CD4-positive, alpha-beta T cell (primary cell): ENCODE results near the gene GFI1B. TPM values are rescaled to one million over a fixed set of nuclear protein-coding genes. Genes with fewer than 3 reads are reported as not detected.

Experiments
- ATAC-seq: fragments of 200-7000 bp; cut with Tn5 transposase; one replicate; pipeline ENCODE4 v1.10.0; 2022; ENCODE audit warnings: mild to moderate bottlenecking; ENCODE audit not compliant: poor library complexity
- CTCF ChIA-PET: fragments of 350-600 bp; sonication (Branson Sonifier 250); formaldehyde crosslinking; loops from one replicate; lab custom pipeline; 2021; ENCODE audit warnings: antibody characterized with exemption, inconsistent platforms; lab: Charles Lee
- POLR2A ChIA-PET: fragments of 350-600 bp; sonication (Branson Sonifier 250); formaldehyde crosslinking; loops from one replicate; lab custom pipeline; 2021; ENCODE audit warnings: antibody characterized with exemption, inconsistent platforms; lab: Charles Lee
- DNase-seq, 14 experiments: peaks; one replicate each; pipeline ENCODE4 v3.0.0-alpha.2; 2013 to 2020; ENCODE audit warnings: mixed read lengths in 2 of 14
- H3K27ac ChIP-seq, 2 donors: one replicate each; pipeline versions ENCODE4 v1.5.1 to v1.7.0; 2013; ENCODE audit warnings: low read length in 2 of 2, low read depth in 1 of 2, mild to moderate bottlenecking in 1 of 2
- H3K27me3 ChIP-seq, 2 experiments: 1 replicate in 1 of 2; 2 replicates in 1 of 2; pipeline versions ENCODE4 v1.6.1 to v1.7.0; 2013; ENCODE audit warnings: low read length in 2 of 2, control low read depth in 1 of 2, mild to moderate bottlenecking in 1 of 2, moderate library complexity in 1 of 2; ENCODE audit not compliant: insufficient read depth in 2 of 2, control insufficient read depth in 1 of 2
- H3K36me3 ChIP-seq: one replicate; pipeline ENCODE4 v1.6.1; 2013; ENCODE audit warnings: low read length, control low read depth; ENCODE audit not compliant: insufficient read depth
- H3K4me1 ChIP-seq: one replicate; pipeline ENCODE4 v1.6.1; 2013; ENCODE audit warnings: low read length, control low read depth; ENCODE audit not compliant: insufficient read depth
- H3K4me3 ChIP-seq: one replicate; pipeline ENCODE4 v1.5.1; 2013; ENCODE audit warnings: mild to moderate bottlenecking, low read length, moderate library complexity
- H3K9me3 ChIP-seq, 2 experiments: 1 replicate in 1 of 2; 2 replicates in 1 of 2; pipeline versions ENCODE4 v1.6.1 to v1.7.0; 2013; ENCODE audit warnings: low read length in 2 of 2, mild to moderate bottlenecking in 2 of 2, control low read depth in 1 of 2, moderate library complexity in 1 of 2; ENCODE audit not compliant: control insufficient read depth in 1 of 2, insufficient read depth in 1 of 2
- H3K27ac Mint-ChIP-seq: one replicate; pipeline ENCODE4 v1.8.0; 2020; ENCODE audit warnings: mixed read lengths
- H3K27me3 Mint-ChIP-seq: one replicate; pipeline ENCODE4 v1.8.0; 2021; ENCODE audit warnings: mixed read lengths
- H3K36me3 Mint-ChIP-seq: one replicate; pipeline ENCODE4 v1.8.0; 2021; ENCODE audit warnings: low read depth, mixed read lengths
- H3K4me1 Mint-ChIP-seq: one replicate; pipeline ENCODE4 v1.8.0; 2021; ENCODE audit warnings: low read depth, mixed read lengths
- H3K4me3 Mint-ChIP-seq: one replicate; pipeline ENCODE4 v1.8.0; 2020; ENCODE audit warnings: mild to moderate bottlenecking, mixed read lengths
- H3K9me3 Mint-ChIP-seq: one replicate; pipeline ENCODE4 v1.8.0; 2020; ENCODE audit warnings: mixed read lengths
- intact Hi-C, 2 experiments: fragments of 100-400 bp; cut with DNase I in 1 of 2; cut with micrococcal nuclease in 1 of 2; formaldehyde crosslinking; loops; one replicate each; pipeline versions ENCODE4 v1.15.1 to v1.9.0; 2023 to 2025; cut with DNase I, micrococcal nuclease
- total RNA-seq, 174 experiments: library from RNA in 2 of 174; stranded (reverse) in 2 of 174; gene quantifications; one replicate each; pipeline ENCODE4 v1.2.3 and lab custom pipeline; 2021 to 2026
- TF ChIP-seq, protein P1 (sequence below): fragments of 200-600 bp; IDR thresholded peaks from one replicate; pipeline ENCODE4 v1.8.0; 2022; ENCODE audit warnings: antibody characterized with exemption, mild to moderate bottlenecking

The GFI1B gene
- total RNA-seq, 2 experiments from 2014 or later: 0.58 TPM; not detected in 1

DNA sequence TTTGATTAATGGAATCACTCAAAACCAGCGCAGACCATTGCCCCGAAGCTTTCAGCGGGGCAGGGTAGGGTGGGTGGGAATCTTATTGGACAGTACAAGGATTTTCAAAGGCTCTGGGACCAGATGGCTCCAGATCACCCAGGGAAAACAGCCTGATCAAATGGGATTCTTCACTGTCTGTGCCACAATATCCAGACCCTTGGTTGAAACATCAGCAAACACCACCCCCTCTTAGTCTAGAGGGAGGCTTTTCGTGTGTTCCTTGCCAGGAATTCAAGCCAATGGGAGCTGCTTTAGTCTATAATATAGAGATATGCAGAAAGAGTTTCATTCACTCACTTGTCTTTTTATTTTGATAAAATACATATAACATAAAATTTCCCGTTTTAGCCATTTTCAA, 1.7 kb downstream of the GFI1B start:
- Histone ChIP-seq H3K9me3 (no peaks in the 10 kb centered on the region), H3K4me1 (peaks cover 12% of the 10 kb centered on the region), H3K36me3 (no peaks in the 10 kb centered on the region), H3K4me3 (no peak overlapping the region), H3K27me3 (peaks cover 44 to 73% of the 10 kb centered on the region in 2 experiments), H3K27ac (no peak overlapping the region)
- TF ChIP-seq, protein P1, sequence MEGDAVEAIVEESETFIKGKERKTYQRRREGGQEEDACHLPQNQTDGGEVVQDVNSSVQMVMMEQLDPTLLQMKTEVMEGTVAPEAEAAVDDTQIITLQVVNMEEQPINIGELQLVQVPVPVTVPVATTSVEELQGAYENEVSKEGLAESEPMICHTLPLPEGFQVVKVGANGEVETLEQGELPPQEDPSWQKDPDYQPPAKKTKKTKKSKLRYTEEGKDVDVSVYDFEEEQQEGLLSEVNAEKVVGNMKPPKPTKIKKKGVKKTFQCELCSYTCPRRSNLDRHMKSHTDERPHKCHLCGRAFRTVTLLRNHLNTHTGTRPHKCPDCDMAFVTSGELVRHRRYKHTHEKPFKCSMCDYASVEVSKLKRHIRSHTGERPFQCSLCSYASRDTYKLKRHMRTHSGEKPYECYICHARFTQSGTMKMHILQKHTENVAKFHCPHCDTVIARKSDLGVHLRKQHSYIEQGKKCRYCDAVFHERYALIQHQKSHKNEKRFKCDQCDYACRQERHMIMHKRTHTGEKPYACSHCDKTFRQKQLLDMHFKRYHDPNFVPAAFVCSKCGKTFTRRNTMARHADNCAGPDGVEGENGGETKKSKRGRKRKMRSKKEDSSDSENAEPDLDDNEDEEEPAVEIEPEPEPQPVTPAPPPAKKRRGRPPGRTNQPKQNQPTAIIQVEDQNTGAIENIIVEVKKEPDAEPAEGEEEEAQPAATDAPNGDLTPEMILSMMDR: no peak
- H3K27ac Mint-ChIP-seq: no peak overlapping the region
- no peak for ATAC-seq
- peaks cover 5% of the 10 kb centered on the region for H3K4me1 Mint-ChIP-seq
- H3K36me3 Mint-ChIP-seq: no peaks in the 10 kb centered on the region
- no peaks in the 10 kb centered on the region for H3K9me3 Mint-ChIP-seq
- no peak for DNase-seq
- H3K4me3 Mint-ChIP-seq: no peak overlapping the region
- ChIA-PET POLR2A (no interaction called here), CTCF (no interaction called here)
- peaks cover 69% of the 10 kb centered on the region for H3K27me3 Mint-ChIP-seq
- intact Hi-C loops: no loop called here

DNA sequence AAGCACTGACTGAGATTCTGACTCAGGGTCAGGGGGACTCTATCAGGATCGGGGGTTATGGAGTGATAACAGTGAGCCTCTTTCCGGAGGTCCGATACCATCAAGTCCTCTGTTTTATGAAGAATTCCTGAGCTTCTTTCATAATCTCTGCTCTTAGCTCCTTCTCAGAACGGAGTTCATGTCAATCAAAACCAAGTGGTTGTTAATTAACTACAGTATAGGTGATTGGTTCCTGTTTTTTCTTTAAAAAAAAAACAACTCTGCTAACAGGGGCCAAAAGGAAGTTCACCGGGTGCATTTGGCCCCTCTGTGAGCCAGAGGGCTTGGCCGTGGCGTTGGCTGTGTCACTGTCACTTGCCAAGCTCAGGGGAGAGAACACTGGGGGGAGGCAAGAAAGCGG, 4.0 kb downstream of the GFI1B start:
- Histone ChIP-seq H3K27ac (no peak overlapping the region), H3K4me1 (peaks cover 12% of the 10 kb centered on the region), H3K27me3 (peaks cover 49 to 69% of the 10 kb centered on the region in 2 experiments), H3K4me3 (no peak overlapping the region), H3K9me3 (no peaks in the 10 kb centered on the region), H3K36me3 (no peaks in the 10 kb centered on the region)
- intact Hi-C loops: no loop called here
- Mint-ChIP-seq H3K36me3 (no peaks in the 10 kb centered on the region), H3K9me3 (no peaks in the 10 kb centered on the region), H3K27me3 (peaks cover 73% of the 10 kb centered on the region), H3K27ac (no peak overlapping the region), H3K4me3 (no peak overlapping the region), H3K4me1 (peaks cover 5% of the 10 kb centered on the region)
- ChIA-PET CTCF (no interaction called here), POLR2A (no interaction called here)
- DNase-seq: no peak
- no peak for ATAC-seq
- TF ChIP-seq, protein P1: no peak

DNA sequence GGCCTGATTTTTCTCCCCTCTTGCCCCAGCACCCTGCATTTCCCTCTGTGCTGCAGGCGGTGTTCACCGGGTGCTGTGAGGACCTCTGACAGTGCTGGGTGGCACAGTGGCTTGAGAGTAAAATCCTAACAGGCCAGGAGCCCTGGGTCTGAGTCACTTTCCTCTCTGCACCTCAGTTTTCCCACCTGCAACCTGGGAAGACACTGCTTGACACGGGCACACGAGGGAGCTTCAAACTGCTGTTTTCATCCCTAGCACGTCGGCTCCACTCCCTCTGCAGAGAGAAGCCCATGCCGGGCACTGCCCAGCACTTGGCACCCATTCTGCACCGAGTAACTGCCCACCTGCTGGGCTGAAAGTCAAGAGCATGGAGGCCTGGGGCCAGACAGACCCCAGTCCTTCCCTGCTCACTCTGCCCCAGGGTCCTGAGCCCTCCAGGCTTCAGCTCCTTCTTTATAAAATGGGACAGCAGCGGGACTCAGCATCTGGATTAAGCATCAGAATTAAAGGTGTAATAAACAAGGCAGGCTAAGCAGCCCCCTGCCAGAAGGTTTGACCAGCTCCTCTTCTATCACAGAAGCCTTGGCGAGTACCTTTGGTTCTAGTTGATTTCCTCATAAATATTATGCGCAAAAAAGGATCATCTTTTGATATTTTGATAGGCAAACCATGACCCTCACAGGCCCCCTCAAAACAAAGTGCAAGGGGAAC, 5.2 kb downstream of the GFI1B start:
- no peaks in the 10 kb centered on the region for H3K36me3 ChIP-seq
- peaks cover 0 to 5% of the 10 kb centered on the region in 2 experiments for H3K9me3 ChIP-seq
- POLR2A ChIA-PET: no interaction called here
- H3K27me3 Mint-ChIP-seq: peaks cover 72% of the 10 kb centered on the region
- no peak overlapping the region for H3K4me3 ChIP-seq
- no peak overlapping the region for H3K27ac ChIP-seq
- H3K4me1 ChIP-seq: peaks cover 4% of the 10 kb centered on the region
- H3K27me3 ChIP-seq: peaks cover 41 to 57% of the 10 kb centered on the region in 2 experiments
- DNase-seq (no peak), ATAC-seq (no peak)
- no peaks in the 10 kb centered on the region for H3K36me3 Mint-ChIP-seq
- H3K27ac Mint-ChIP-seq: no peak overlapping the region
- no peaks in the 10 kb centered on the region for H3K9me3 Mint-ChIP-seq
- CTCF ChIA-PET: no interaction called here
- TF ChIP-seq, protein P1: no peak
- peaks cover 1% of the 10 kb centered on the region for H3K4me1 Mint-ChIP-seq
- intact Hi-C loops: no loop called here
- no peak overlapping the region for H3K4me3 Mint-ChIP-seq
